Common myeloid progenitor, CD34-positive (primary cell): Measurements from ENCODE around the gene SPOCK3.
A peak's percentile ranks its signal among the peaks of the same experiment; 100 is the strongest.

Experiments
- CTCF ChIA-PET: fragments of 350-600 bp; sonication (Branson Sonifier 250); formaldehyde crosslinking; loops from one replicate; lab custom pipeline; 2021; ENCODE audit warnings: antibody characterized with exemption; lab: Charles Lee
- POLR2A ChIA-PET: fragments of 350-600 bp; sonication (Branson Sonifier 250); formaldehyde crosslinking; loops from one replicate; lab custom pipeline; 2021; ENCODE audit warnings: antibody characterized with exemption; lab: Charles Lee
- DNase-seq, 3 donors: peaks; one replicate each; pipeline versions ENCODE4 v3.0.0 to v3.0.0-alpha.2; 2013
- H3K27ac ChIP-seq, 2 experiments: 1 replicate in 1 of 2; 2 replicates in 1 of 2; pipeline ENCODE4 v1.7.0; 2013; ENCODE audit warnings: inconsistent platforms in 2 of 2, low read length in 2 of 2, mild to moderate bottlenecking in 2 of 2, low read depth in 1 of 2, moderate library complexity in 1 of 2; ENCODE audit not compliant: severe bottlenecking in 2 of 2, insufficient read depth in 1 of 2, poor library complexity in 1 of 2
- H3K27me3 ChIP-seq, 5 experiments: replicated peaks in 2 of 5; 1 replicate in 3 of 5; 2 replicates in 2 of 5; pipeline versions ENCODE4 v1.6.1 to v1.7.0; 2013; ENCODE audit warnings: low read length in 4 of 5, mild to moderate bottlenecking in 2 of 5, moderate library complexity in 2 of 5, inconsistent platforms in 1 of 5; ENCODE audit not compliant: insufficient read depth in 5 of 5, control insufficient read depth in 4 of 5
- H3K36me3 ChIP-seq, 4 experiments: 1 replicate in 2 of 4; 2 replicates in 2 of 4; pipeline versions ENCODE4 v1.6.1 to v1.7.0; 2013; ENCODE audit warnings: low read length in 3 of 4, control low read depth in 1 of 4, mild to moderate bottlenecking in 1 of 4; ENCODE audit not compliant: control insufficient read depth in 4 of 4, insufficient read depth in 4 of 4
- H3K4me1 ChIP-seq, 4 experiments: 1 replicate in 3 of 4; 2 replicates in 1 of 4; pipeline versions ENCODE4 v1.6.1 to v1.7.1; 2013; ENCODE audit warnings: low read length in 3 of 4, mild to moderate bottlenecking in 3 of 4, control low read depth in 1 of 4, inconsistent platforms in 1 of 4, moderate library complexity in 1 of 4; ENCODE audit not compliant: control insufficient read depth in 4 of 4, insufficient read depth in 4 of 4; ENCODE audit errors: control extremely low read depth in 1 of 4
- H3K4me3 ChIP-seq, 7 experiments: 1 replicate in 4 of 7; 2 replicates in 3 of 7; pipeline versions ENCODE4 v1.5.1 to v1.7.0; 2013; ENCODE audit warnings: mild to moderate bottlenecking in 7 of 7, low read length in 6 of 7, moderate library complexity in 6 of 7, inconsistent platforms in 2 of 7, low read depth in 2 of 7, control low read depth in 1 of 7; ENCODE audit not compliant: insufficient read depth in 4 of 7, control insufficient read depth in 1 of 7; ENCODE audit errors: extremely low read depth in 1 of 7
- H3K9me3 ChIP-seq, 5 experiments: 1 replicate in 4 of 5; 2 replicates in 1 of 5; pipeline versions ENCODE4 v1.6.1 to v1.7.1; 2013; ENCODE audit warnings: low read length in 4 of 5, mild to moderate bottlenecking in 2 of 5, inconsistent platforms in 1 of 5, low read depth in 1 of 5, moderate library complexity in 1 of 5; ENCODE audit not compliant: control insufficient read depth in 4 of 5, insufficient read depth in 2 of 5; ENCODE audit errors: control extremely low read depth in 1 of 5
- WGBS: methylation state at CpG from one replicate; pipeline ENCODE4 v1.1.5; 2013; ENCODE audit not compliant: insufficient coverage; 5-methylcytosine and 5-hydroxymethylcytosine counted together

Gene SPOCK3

GRCh38 chr4:167031534-167032156, 202.6 kb downstream of the SPOCK3 start:
- Histone ChIP-seq H3K4me3 (no peak overlapping the region), H3K27me3 (no peaks in the 10 kb centered on the region), H3K4me1 (no peaks in the 10 kb centered on the region), H3K36me3 (no peaks in the 10 kb centered on the region), H3K9me3 (no peaks in the 10 kb centered on the region), H3K27ac (no peak overlapping the region)
- ChIA-PET CTCF (interaction anchor here (1.4 kb wide), 1 partner anchor 10 kb away, joined by 4 read pairs; no protein-coding TSS in a partner anchor), POLR2A (no interaction called here)
- 100% methylated on average over 1 of the region's 3 CpGs for WGBS
- no peak for DNase-seq

DNA sequence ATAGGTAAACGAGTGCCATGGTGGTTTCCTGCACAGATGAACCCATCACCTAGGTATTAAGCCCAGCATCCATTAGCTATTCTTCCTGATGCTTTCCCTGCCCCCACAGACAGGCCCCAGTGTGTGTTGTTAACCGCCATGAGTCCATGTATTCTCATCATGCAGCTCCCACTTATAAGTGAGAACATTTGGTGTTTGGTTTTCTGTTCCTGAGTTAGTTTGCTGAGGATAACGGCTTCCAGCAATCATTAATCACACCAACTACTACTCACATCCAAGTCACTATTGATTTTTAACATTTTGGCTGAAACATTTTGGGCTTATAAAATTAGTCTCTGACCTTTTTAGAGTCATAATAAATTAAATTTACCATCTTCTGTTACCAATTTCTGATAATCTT, 205.3 kb downstream of the SPOCK3 start:
- Histone ChIP-seq H3K4me3 (no peak overlapping the region), H3K4me1 (no peaks in the 10 kb centered on the region), H3K9me3 (no peaks in the 10 kb centered on the region), H3K27me3 (no peaks in the 10 kb centered on the region), H3K36me3 (no peaks in the 10 kb centered on the region), H3K27ac (no peak overlapping the region)
- ChIA-PET CTCF (no interaction called here), POLR2A (no interaction called here)
- WGBS: 100% methylated on average over 2 of the region's 3 CpGs
- no peak for DNase-seq

GRCh38 chr4:167025670-167026069, 208.6 kb downstream of the SPOCK3 start:
- no peak overlapping the region for H3K27ac ChIP-seq
- DNase-seq: no peak
- H3K27me3 ChIP-seq: no peaks in the 10 kb centered on the region
- ChIA-PET POLR2A (no interaction called here), CTCF (interaction anchor here (1.0 kb wide), 1 partner anchor 265 kb away, joined by 3 read pairs; no protein-coding TSS in a partner anchor)
- 100% methylated on average over 2 of the region's 3 CpGs for WGBS
- H3K4me1 ChIP-seq: no peaks in the 10 kb centered on the region
- no peak overlapping the region for H3K4me3 ChIP-seq
- H3K9me3 ChIP-seq: no peaks in the 10 kb centered on the region
- no peaks in the 10 kb centered on the region for H3K36me3 ChIP-seq

DNA sequence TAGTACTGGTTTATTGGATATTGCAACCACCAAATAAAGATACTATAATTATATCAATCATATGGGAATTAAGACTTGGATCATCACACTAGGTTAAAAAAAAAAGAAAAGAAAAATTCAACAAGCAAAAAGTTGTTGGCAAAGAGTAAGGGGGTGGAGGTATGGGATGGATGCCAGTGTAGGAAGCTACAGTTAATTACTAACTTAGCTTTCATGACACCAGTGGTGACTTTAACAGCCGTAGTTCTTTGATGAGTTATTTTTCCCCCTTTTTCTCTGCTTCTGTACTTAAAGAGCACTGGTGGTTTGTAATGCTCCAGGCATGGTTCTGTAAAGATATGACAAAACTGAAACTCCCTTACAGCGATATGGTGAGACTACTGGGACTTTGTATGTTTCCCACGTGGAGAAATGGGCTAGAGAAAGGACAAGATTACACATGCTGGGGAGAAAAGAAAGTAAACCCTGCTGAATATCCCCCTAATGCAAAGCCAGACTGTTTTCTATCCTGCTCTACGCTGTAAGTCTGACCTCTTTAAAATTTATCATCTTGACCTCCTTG, 210.8 kb downstream of the SPOCK3 start:
- no peaks in the 10 kb centered on the region for H3K36me3 ChIP-seq
- DNase-seq: no peak
- H3K27ac ChIP-seq: no peak overlapping the region
- no peaks in the 10 kb centered on the region for H3K27me3 ChIP-seq
- no peaks in the 10 kb centered on the region for H3K9me3 ChIP-seq
- no peaks in the 10 kb centered on the region for H3K4me1 ChIP-seq
- CTCF ChIA-PET: interaction anchor here (0.6 to 4.0 kb wide), 6 partner anchors 15 to 274 kb away, joined by 3 to 31 read pairs (median 4); no protein-coding TSS in a partner anchor
- no peak overlapping the region for H3K4me3 ChIP-seq
- POLR2A ChIA-PET: no interaction called here
- WGBS: 83% methylated on average over 2 of the region's 4 CpGs

DNA sequence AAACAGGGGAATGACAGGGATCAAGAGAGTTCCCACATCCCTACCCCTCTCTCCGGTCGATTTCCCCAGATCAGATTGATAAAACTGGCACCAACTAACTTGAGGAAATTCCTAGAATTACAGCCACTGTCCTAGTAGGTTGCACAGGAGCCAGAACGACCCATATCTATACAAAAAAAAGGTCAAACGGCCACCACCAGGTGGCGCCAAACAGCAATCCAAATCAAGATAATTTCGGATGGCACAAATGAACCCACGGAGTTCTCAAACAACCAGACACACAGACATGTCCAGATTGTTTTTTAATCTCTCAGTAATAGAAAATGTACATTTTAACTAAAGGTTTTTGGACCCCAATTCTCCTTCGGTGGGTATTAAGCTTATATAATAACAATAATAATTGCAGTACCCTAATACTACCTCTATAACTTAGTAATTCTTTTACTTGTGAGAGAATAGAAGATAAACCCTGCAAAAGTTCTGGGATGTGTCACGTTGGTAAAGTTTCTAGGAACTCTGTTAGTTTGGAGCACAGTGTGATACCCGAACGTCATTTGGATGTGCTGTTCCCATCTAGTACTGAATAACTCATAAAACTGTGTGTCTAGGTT, 212.6 kb downstream of the SPOCK3 start:
- no peaks in the 10 kb centered on the region for H3K4me1 ChIP-seq
- peak; percentile 48 to 82 (median 67) for DNase-seq
- ChIA-PET POLR2A (no interaction called here), CTCF (interaction anchor here (0.6 to 4.0 kb wide), 11 partner anchors 8 to 276 kb away, joined by 3 to 31 read pairs (median 4); no protein-coding TSS in a partner anchor)
- WGBS: 34% methylated on average over 8 of the region's 11 CpGs
- H3K27me3 ChIP-seq: no peaks in the 10 kb centered on the region
- H3K4me3 ChIP-seq: no peak overlapping the region
- no peaks in the 10 kb centered on the region for H3K36me3 ChIP-seq
- H3K9me3 ChIP-seq: no peaks in the 10 kb centered on the region
- no peak overlapping the region for H3K27ac ChIP-seq

DNA sequence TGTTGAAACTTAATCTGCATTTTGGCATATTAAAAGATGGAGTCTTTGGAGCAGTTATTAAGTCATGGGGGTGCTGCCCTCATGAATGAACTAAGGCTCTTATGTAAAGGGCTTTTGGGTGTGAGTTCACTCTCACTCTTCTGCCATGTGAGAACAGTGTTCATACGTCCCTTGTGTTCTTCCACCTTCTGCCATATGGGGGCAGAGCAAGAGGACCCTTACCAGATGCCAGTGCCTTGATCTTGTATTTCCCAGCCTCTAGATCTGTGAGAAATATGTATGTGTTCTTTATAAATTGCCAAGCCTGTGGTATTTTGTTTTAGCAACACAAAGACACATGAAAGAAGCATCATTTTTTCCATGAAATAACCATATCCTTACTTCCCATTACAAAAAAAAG, 213.9 kb downstream of the SPOCK3 start:
- Histone ChIP-seq H3K27me3 (no peaks in the 10 kb centered on the region), H3K9me3 (no peaks in the 10 kb centered on the region), H3K27ac (no peak overlapping the region), H3K36me3 (no peaks in the 10 kb centered on the region), H3K4me1 (no peaks in the 10 kb centered on the region), H3K4me3 (no peak overlapping the region)
- WGBS: no CpG with 5 or more reads among the region's 1 CpG
- ChIA-PET CTCF (interaction anchor here (1.8 kb wide), 1 partner anchor 602 kb away, joined by 4 read pairs; no protein-coding TSS in a partner anchor), POLR2A (no interaction called here)
- peak; percentile 5 to 35 (median 31) for DNase-seq

GRCh38 chr4:167014944-167015343, 219.3 kb downstream of the SPOCK3 start:
- CTCF ChIA-PET: interaction anchor here (2.4 kb wide), 1 partner anchor 276 kb away, joined by 9 read pairs; no protein-coding TSS in a partner anchor
- no peak for DNase-seq

More at GRCh38 chr4:167014944-167015343, 219.3 kb downstream of the SPOCK3 start:
- Histone ChIP-seq H3K9me3 (no peaks in the 10 kb centered on the region), H3K4me1 (no peaks in the 10 kb centered on the region), H3K4me3 (no peak overlapping the region), H3K27ac (no peak overlapping the region), H3K27me3 (no peaks in the 10 kb centered on the region), H3K36me3 (no peaks in the 10 kb centered on the region)
- POLR2A ChIA-PET: no interaction called here
